ENCODE measurements around the gene PDZRN3.

DNA sequence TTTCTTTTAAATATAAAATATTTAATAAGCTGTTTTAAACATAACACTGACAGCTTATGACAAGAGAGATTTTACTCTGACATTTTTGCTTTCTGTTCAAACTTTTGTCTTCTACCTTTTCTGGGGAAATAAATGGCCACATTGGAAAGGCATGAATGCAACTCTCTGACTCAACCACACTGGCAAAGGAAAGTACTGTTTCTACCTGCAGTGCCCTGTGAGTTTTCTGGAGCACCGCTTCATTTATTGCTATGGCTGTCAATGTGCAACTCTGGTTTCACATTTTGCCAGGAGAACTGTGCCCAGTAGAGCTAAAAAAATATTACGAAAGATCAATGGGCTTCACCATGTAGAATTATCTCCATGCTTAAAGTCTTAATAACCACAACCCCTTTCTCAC is 15.1 kb downstream of the PDZRN3 start:
- TF ChIP-seq EZH2phosphoT487 (IDR thresholded peaks at IDR 0.05; ENCODE audit: insufficient read depth, low read depth) (no peak), EZH2 (IDR thresholded peaks at IDR 0.05; ENCODE audit: insufficient read depth, poor library complexity, severe bottlenecking) (no peak)
